Spleen (tissue), 7 donors: ENCODE data around the gene PABPC1L.

Experiments used
- POLR2A ChIP-seq, 3 donors: fragments of 450-650 bp; IDR thresholded peaks; one replicate each; pipeline ENCODE4 v1.5.1; 2017; ENCODE audit warnings: antibody characterized with exemption in 3 of 3, mild to moderate bottlenecking in 1 of 3
- POLR2AphosphoS5 ChIP-seq, 3 donors: sonication (generic); formaldehyde crosslinking; IDR thresholded peaks; one replicate each; pipeline ENCODE4 v1.5.1; 2017; ENCODE audit warnings: antibody characterized with exemption in 3 of 3
- TF ChIP-seq, protein P1 (sequence below), 11 experiments: fragments of 200-600 bp in 7 of 11; fragments of 450-650 bp in 4 of 11; sonication (generic) in 4 of 11; IDR thresholded peaks in 8 of 11; conservative IDR thresholded peaks in 3 of 11; 1 replicate in 7 of 11; 2 replicates in 4 of 11; pipeline versions ENCODE4 v1.4.0 to v1.8.0; 2016 to 2021; ENCODE audit warnings: antibody characterized with exemption in 11 of 11, inconsistent platforms in 4 of 11, mild to moderate bottlenecking in 1 of 11
- donor health status: DM: no; HTN: no; CAD: no; lungs with moderate emphysema.
- donor health status: DM: no; HTN: no; CAD: no.
- donor health status: DM: no; HTN: no; CAD: no.

DNA sequence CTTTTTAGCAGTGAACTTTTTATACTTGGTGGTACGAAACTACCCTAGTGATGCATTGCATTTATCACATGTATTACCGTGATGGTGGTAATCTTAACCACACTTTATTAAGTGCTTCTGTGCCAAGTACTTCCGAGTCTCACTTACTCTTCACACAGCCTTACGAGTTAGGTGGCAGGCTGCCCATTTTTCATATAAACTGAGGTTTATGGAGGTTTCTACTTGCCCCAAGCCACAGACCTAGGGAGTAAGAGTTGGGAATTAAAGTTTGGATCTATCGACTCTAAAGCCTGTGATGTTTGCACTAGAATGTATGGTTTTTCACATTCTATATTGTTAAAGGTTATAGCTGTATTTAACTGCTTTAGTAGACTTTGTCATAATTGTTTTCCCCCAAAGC, 5.5 kb upstream of the PABPC1L start:
- TF ChIP-seq, protein P1, sequence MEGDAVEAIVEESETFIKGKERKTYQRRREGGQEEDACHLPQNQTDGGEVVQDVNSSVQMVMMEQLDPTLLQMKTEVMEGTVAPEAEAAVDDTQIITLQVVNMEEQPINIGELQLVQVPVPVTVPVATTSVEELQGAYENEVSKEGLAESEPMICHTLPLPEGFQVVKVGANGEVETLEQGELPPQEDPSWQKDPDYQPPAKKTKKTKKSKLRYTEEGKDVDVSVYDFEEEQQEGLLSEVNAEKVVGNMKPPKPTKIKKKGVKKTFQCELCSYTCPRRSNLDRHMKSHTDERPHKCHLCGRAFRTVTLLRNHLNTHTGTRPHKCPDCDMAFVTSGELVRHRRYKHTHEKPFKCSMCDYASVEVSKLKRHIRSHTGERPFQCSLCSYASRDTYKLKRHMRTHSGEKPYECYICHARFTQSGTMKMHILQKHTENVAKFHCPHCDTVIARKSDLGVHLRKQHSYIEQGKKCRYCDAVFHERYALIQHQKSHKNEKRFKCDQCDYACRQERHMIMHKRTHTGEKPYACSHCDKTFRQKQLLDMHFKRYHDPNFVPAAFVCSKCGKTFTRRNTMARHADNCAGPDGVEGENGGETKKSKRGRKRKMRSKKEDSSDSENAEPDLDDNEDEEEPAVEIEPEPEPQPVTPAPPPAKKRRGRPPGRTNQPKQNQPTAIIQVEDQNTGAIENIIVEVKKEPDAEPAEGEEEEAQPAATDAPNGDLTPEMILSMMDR (IDR thresholded peaks at IDR 0.05 in 8 of 11, conservative IDR thresholded peaks at IDR 0.05 in 3 of 11), result no peak
- TF ChIP-seq POLR2AphosphoS5 (IDR thresholded peaks at IDR 0.05) (no peak), POLR2A (IDR thresholded peaks at IDR 0.05) (no peak)
